Colon (tissue), 2 donors: ENCODE measurements around the gene UNC5CL.
"Not testable (repeated sequence)": the region's sequence is repeated elsewhere in the genome, so short reads cannot be mapped to it uniquely, and the experiment has no call there.

ENCODE experiments used
- FAIRE-seq: peaks from 2 replicates; lab custom pipeline; 2012; peaks lifted over from hg19 to GRCh38; lab: Jason Lieb, UNC
- donor health status: control.
- donor health status: control.

The UNC5CL gene

GRCh38 chr6:41038205-41038604, 816 bp downstream of the UNC5CL start:
- no peak for FAIRE-seq

- FAIRE-seq, result no peak
Measured at GRCh38 chr6:41037107-41037900, 1.7 kb downstream of the UNC5CL start.

GRCh38 chr6:41036601-41037000, 2.4 kb downstream of the UNC5CL start:
- FAIRE-seq, result no peak

- FAIRE-seq, result no peak
Measured at GRCh38 chr6:41036186-41036585, 2.8 kb downstream of the UNC5CL start.

- no peak for FAIRE-seq
Measured at GRCh38 chr6:41033776-41034175, 5.2 kb downstream of the UNC5CL start.

GRCh38 chr6:41032830-41033229, 6.2 kb downstream of the UNC5CL start:
- no peak for FAIRE-seq

- FAIRE-seq, result no peak
Measured at GRCh38 chr6:41028561-41029412, 10.2 kb downstream of the UNC5CL start.

GRCh38 chr6:41027799-41028560, 11.0 kb downstream of the UNC5CL start:
- FAIRE-seq, result no peak

- no peak for FAIRE-seq
Measured at GRCh38 chr6:41027241-41027640, 11.8 kb downstream of the UNC5CL start.

GRCh38 chr6:41025966-41026530, 13.0 kb downstream of the UNC5CL start:
- FAIRE-seq, result no peak

- FAIRE-seq, result no peak
Measured at GRCh38 chr6:41023114-41023513, 15.9 kb downstream of the UNC5CL start.

GRCh38 chr6:41022294-41022693, 16.7 kb downstream of the UNC5CL start:
- no peak for FAIRE-seq

GRCh38 chr6:41021832-41022231, 17.2 kb downstream of the UNC5CL start:
- FAIRE-seq, result no peak

- no peak for FAIRE-seq
Measured at GRCh38 chr6:41017663-41018062, 21.4 kb downstream of the UNC5CL start.

- not testable (repeated sequence) for FAIRE-seq
Measured at GRCh38 chr6:41015860-41016259, 23.2 kb downstream of the UNC5CL start.

- no peak for FAIRE-seq
Measured at GRCh38 chr6:41014780-41015179, 24.2 kb downstream of the UNC5CL start.

- no peak for FAIRE-seq
Measured at GRCh38 chr6:41013466-41014153, 25.4 kb downstream of the UNC5CL start.

- no peak for FAIRE-seq
Measured at GRCh38 chr6:41011673-41012072, 27.3 kb downstream of the UNC5CL start.

GRCh38 chr6:41009669-41010068, 29.4 kb downstream of the UNC5CL start:
- no peak for FAIRE-seq

- no peak for FAIRE-seq
Measured at GRCh38 chr6:41008011-41008410, 31.0 kb downstream of the UNC5CL start.

- FAIRE-seq, result not testable (repeated sequence)
Measured at GRCh38 chr6:41006980-41007379, 32.0 kb downstream of the UNC5CL start.

- not testable (repeated sequence) for FAIRE-seq
Measured at GRCh38 chr6:41006217-41006616, 32.8 kb downstream of the UNC5CL start.
